CD4-positive, alpha-beta T cell (primary cell): Measurements from ENCODE around the gene CAB39L. TPM values are rescaled to one million over a fixed set of nuclear protein-coding genes. Genes with fewer than 3 reads are reported as not detected.

Experiments
- ATAC-seq: fragments of 200-7000 bp; cut with Tn5 transposase; one replicate; pipeline ENCODE4 v1.10.0; 2022; ENCODE audit warnings: mild to moderate bottlenecking; ENCODE audit not compliant: poor library complexity
- CTCF ChIA-PET: fragments of 350-600 bp; sonication (Branson Sonifier 250); formaldehyde crosslinking; loops from one replicate; lab custom pipeline; 2021; ENCODE audit warnings: antibody characterized with exemption, inconsistent platforms; lab: Charles Lee
- POLR2A ChIA-PET: fragments of 350-600 bp; sonication (Branson Sonifier 250); formaldehyde crosslinking; loops from one replicate; lab custom pipeline; 2021; ENCODE audit warnings: antibody characterized with exemption, inconsistent platforms; lab: Charles Lee
- DNase-seq, 14 experiments: peaks; one replicate each; pipeline ENCODE4 v3.0.0-alpha.2; 2013 to 2020; ENCODE audit warnings: mixed read lengths in 2 of 14
- H3K27ac ChIP-seq, 2 donors: one replicate each; pipeline versions ENCODE4 v1.5.1 to v1.7.0; 2013; ENCODE audit warnings: low read length in 2 of 2, low read depth in 1 of 2, mild to moderate bottlenecking in 1 of 2
- H3K27me3 ChIP-seq, 2 experiments: 1 replicate in 1 of 2; 2 replicates in 1 of 2; pipeline versions ENCODE4 v1.6.1 to v1.7.0; 2013; ENCODE audit warnings: low read length in 2 of 2, control low read depth in 1 of 2, mild to moderate bottlenecking in 1 of 2, moderate library complexity in 1 of 2; ENCODE audit not compliant: insufficient read depth in 2 of 2, control insufficient read depth in 1 of 2
- H3K36me3 ChIP-seq: one replicate; pipeline ENCODE4 v1.6.1; 2013; ENCODE audit warnings: low read length, control low read depth; ENCODE audit not compliant: insufficient read depth
- H3K4me1 ChIP-seq: one replicate; pipeline ENCODE4 v1.6.1; 2013; ENCODE audit warnings: low read length, control low read depth; ENCODE audit not compliant: insufficient read depth
- H3K4me3 ChIP-seq: one replicate; pipeline ENCODE4 v1.5.1; 2013; ENCODE audit warnings: mild to moderate bottlenecking, low read length, moderate library complexity
- H3K9me3 ChIP-seq, 2 experiments: 1 replicate in 1 of 2; 2 replicates in 1 of 2; pipeline versions ENCODE4 v1.6.1 to v1.7.0; 2013; ENCODE audit warnings: low read length in 2 of 2, mild to moderate bottlenecking in 2 of 2, control low read depth in 1 of 2, moderate library complexity in 1 of 2; ENCODE audit not compliant: control insufficient read depth in 1 of 2, insufficient read depth in 1 of 2
- H3K27ac Mint-ChIP-seq: one replicate; pipeline ENCODE4 v1.8.0; 2020; ENCODE audit warnings: mixed read lengths
- H3K27me3 Mint-ChIP-seq: one replicate; pipeline ENCODE4 v1.8.0; 2021; ENCODE audit warnings: mixed read lengths
- H3K36me3 Mint-ChIP-seq: one replicate; pipeline ENCODE4 v1.8.0; 2021; ENCODE audit warnings: low read depth, mixed read lengths
- H3K4me1 Mint-ChIP-seq: one replicate; pipeline ENCODE4 v1.8.0; 2021; ENCODE audit warnings: low read depth, mixed read lengths
- H3K4me3 Mint-ChIP-seq: one replicate; pipeline ENCODE4 v1.8.0; 2020; ENCODE audit warnings: mild to moderate bottlenecking, mixed read lengths
- H3K9me3 Mint-ChIP-seq: one replicate; pipeline ENCODE4 v1.8.0; 2020; ENCODE audit warnings: mixed read lengths
- intact Hi-C, 2 experiments: fragments of 100-400 bp; cut with DNase I in 1 of 2; cut with micrococcal nuclease in 1 of 2; formaldehyde crosslinking; loops; one replicate each; pipeline versions ENCODE4 v1.15.1 to v1.9.0; 2023 to 2025; cut with DNase I, micrococcal nuclease
- total RNA-seq, 174 experiments: library from RNA in 2 of 174; stranded (reverse) in 2 of 174; gene quantifications; one replicate each; pipeline ENCODE4 v1.2.3 and lab custom pipeline; 2021 to 2026
- TF ChIP-seq, protein P1 (sequence below): fragments of 200-600 bp; IDR thresholded peaks from one replicate; pipeline ENCODE4 v1.8.0; 2022; ENCODE audit warnings: antibody characterized with exemption, mild to moderate bottlenecking

Gene CAB39L
- total RNA-seq, 2 experiments from 2014 or later: 1.9 to 2.5 TPM

DNA sequence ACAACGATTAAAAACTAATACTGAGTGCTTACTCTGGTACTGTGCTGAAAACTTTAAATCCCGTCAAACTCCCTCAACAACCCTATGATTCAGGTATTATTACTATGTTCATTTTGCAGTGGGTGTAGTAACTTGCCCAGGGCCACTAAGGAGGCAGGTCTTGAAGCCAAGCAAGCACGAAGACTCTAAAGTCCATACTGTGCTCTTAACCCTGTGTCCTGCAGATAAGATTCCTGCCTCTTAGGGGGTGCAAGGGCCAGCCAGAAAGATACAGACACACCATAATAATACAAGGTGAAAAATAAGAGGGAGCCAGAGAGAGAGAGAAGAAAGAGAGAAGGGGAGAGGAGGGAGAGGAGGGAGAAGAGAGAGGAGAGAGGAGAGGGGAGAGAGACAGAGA, 100.6 kb downstream of the CAB39L start:
- Mint-ChIP-seq H3K9me3 (no peaks in the 10 kb centered on the region), H3K27me3 (no peaks in the 10 kb centered on the region), H3K4me1 (peaks cover 10% of the 10 kb centered on the region), H3K36me3 (no peaks in the 10 kb centered on the region), H3K4me3 (no peak overlapping the region), H3K27ac (no peak overlapping the region)
- CTCF ChIA-PET: no interaction called here
- no peak overlapping the region for H3K4me3 ChIP-seq
- DNase-seq: no peak
- POLR2A ChIA-PET: no interaction called here
- intact Hi-C loops: no loop called here
- no peaks in the 10 kb centered on the region for H3K4me1 ChIP-seq
- ATAC-seq: no peak
- no peaks in the 10 kb centered on the region for H3K9me3 ChIP-seq
- H3K27me3 ChIP-seq: no peaks in the 10 kb centered on the region
- no peak overlapping the region for H3K27ac ChIP-seq
- no peaks in the 10 kb centered on the region for H3K36me3 ChIP-seq
- TF ChIP-seq, protein P1, sequence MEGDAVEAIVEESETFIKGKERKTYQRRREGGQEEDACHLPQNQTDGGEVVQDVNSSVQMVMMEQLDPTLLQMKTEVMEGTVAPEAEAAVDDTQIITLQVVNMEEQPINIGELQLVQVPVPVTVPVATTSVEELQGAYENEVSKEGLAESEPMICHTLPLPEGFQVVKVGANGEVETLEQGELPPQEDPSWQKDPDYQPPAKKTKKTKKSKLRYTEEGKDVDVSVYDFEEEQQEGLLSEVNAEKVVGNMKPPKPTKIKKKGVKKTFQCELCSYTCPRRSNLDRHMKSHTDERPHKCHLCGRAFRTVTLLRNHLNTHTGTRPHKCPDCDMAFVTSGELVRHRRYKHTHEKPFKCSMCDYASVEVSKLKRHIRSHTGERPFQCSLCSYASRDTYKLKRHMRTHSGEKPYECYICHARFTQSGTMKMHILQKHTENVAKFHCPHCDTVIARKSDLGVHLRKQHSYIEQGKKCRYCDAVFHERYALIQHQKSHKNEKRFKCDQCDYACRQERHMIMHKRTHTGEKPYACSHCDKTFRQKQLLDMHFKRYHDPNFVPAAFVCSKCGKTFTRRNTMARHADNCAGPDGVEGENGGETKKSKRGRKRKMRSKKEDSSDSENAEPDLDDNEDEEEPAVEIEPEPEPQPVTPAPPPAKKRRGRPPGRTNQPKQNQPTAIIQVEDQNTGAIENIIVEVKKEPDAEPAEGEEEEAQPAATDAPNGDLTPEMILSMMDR: no peak

DNA sequence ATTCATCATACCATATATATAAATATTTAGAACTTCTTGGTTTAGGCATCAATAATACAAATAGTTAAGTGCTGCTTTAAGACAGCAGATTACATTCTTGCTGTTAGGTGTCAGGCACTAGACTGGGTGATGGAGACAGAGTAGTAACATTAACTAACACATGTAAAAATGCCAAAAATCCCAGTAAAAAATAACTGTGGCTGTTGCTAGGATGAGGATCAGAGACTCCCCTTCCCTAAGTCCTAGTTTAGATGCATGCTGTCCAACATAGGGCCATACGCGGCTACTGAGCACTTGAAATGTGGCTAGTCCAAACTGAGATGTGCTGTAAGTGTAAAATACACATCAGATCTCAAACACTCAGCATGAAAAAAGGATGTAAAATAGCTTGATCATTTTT, 101.4 kb downstream of the CAB39L start:
- no peaks in the 10 kb centered on the region for H3K9me3 Mint-ChIP-seq
- no peaks in the 10 kb centered on the region for H3K27me3 Mint-ChIP-seq
- no peak overlapping the region for H3K27ac Mint-ChIP-seq
- ChIA-PET CTCF (no interaction called here), POLR2A (no interaction called here)
- intact Hi-C loops: no loop called here
- H3K27ac ChIP-seq: no peak overlapping the region
- no peaks in the 10 kb centered on the region for H3K36me3 ChIP-seq
- no peaks in the 10 kb centered on the region for H3K4me1 ChIP-seq
- no peak overlapping the region for H3K4me3 Mint-ChIP-seq
- DNase-seq (no peak), ATAC-seq (no peak)
- TF ChIP-seq, protein P1: no peak
- peaks cover 10% of the 10 kb centered on the region for H3K4me1 Mint-ChIP-seq
- H3K36me3 Mint-ChIP-seq: no peaks in the 10 kb centered on the region
- H3K4me3 ChIP-seq: no peak overlapping the region
- H3K27me3 ChIP-seq: no peaks in the 10 kb centered on the region
- no peaks in the 10 kb centered on the region for H3K9me3 ChIP-seq

DNA sequence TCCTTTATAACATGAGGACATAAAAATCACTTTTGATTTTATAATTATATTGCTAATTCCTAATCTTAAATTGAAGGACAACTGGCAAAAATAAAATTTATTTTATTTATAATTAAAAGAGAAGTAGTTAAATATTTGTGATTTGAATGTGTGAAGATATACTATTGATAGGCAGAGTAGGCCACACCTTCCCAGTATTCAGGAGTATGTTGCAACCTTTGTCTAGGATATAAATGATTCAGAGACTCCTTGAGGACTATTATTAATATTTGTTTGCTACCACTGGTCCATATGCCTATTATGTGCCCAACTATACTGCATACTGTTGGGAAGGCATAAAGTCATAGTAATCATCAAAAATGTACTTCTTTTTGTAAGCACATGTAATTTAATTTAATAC, 101.9 kb downstream of the CAB39L start:
- Histone ChIP-seq H3K9me3 (no peaks in the 10 kb centered on the region), H3K4me3 (no peak overlapping the region), H3K27me3 (no peaks in the 10 kb centered on the region), H3K27ac (no peak overlapping the region), H3K4me1 (no peaks in the 10 kb centered on the region), H3K36me3 (no peaks in the 10 kb centered on the region)
- TF ChIP-seq, protein P1: no peak
- H3K9me3 Mint-ChIP-seq: no peaks in the 10 kb centered on the region
- no peak overlapping the region for H3K27ac Mint-ChIP-seq
- no peak overlapping the region for H3K4me3 Mint-ChIP-seq
- no peak for ATAC-seq
- POLR2A ChIA-PET: no interaction called here
- DNase-seq: no peak
- H3K4me1 Mint-ChIP-seq: peaks cover 10% of the 10 kb centered on the region
- no peaks in the 10 kb centered on the region for H3K36me3 Mint-ChIP-seq
- CTCF ChIA-PET: no interaction called here
- no peaks in the 10 kb centered on the region for H3K27me3 Mint-ChIP-seq
- intact Hi-C loops: no loop called here
